HTERT RPE-1 (cell line): ENCODE data around the gene CNDP1.

Experiments used
- in situ Hi-C: fragments of 300-500 bp; cut with MboI; formaldehyde crosslinking; loops from 4 replicates; pipeline ENCODE4 v1.14.3; 2020; ENCODE audit warnings: low sequenced_read_pairs

CNDP1 gene

DNA sequence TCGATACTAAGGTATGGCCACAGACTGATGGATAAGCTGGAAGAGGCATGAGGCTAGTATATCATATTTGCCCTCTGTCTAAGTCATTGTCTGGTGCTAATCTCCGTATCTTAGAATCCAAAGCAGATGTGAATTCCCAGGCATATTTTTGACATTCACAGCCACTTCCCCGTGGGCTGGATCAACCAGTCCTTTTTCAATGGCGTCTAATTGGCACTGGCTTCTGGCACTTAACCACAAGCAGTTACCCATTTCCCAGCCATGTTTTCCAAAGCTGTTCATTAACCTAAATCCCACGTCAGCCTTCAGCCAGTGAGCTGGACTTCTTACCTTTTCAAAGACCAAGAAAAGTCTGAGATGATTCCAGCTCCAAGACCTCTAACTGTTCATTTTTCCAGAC is 42.7 kb downstream of the CNDP1 start:
- in situ Hi-C loops = no loop called here

GRCh38 chr18:74579496-74580065 is 45.3 kb downstream of the CNDP1 start:
- in situ Hi-C loops = no loop called here

DNA sequence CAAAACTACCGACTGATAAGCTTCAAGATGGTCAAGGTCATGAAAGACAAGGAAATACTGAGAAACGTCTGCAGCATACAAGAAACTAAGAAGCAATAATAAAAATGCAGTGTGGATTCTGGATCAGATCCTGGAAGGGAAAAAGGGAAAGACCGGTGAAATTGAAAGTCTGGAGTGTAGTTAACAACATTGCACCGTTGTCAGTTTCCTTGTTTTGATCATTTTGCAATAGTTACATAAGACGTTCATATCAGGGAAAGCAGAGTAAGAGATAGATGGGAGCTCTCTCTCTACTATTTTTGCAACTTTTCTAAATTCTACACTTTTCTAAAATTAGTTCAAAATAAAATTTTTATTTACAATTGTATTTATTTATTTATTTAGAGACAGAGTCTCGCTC is 48.3 kb downstream of the CNDP1 start:
- in situ Hi-C loops = no loop called here

- in situ Hi-C loops = no loop called here
Measured at GRCh38 chr18:74587441-74587840, 53.1 kb downstream of the CNDP1 start.

GRCh38 chr18:74589021-74589420 is 54.7 kb downstream of the CNDP1 start:
- in situ Hi-C loops = no loop called here

- in situ Hi-C loops = no loop called here
Measured at GRCh38 chr18:74589811-74590210, 55.5 kb downstream of the CNDP1 start.

DNA sequence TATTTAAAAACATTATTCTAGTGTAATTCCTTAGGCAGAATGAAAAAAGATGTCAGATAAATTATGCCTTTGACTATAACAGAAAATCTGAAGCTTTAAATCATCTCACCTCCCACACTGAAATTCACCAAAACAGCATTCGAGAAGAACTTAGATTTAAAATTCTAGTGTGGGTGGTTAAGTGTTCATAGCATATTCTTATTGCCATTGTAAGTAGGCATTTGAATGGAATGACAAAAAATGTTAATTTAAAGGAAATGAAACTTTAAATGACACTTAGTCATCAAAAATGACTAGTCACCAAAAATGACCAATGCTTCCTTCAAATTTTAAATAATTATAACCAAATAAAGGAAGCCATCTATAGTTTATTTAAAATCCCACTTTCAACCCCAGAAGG is 56.4 kb downstream of the CNDP1 start:
- in situ Hi-C loops = no loop called here

DNA sequence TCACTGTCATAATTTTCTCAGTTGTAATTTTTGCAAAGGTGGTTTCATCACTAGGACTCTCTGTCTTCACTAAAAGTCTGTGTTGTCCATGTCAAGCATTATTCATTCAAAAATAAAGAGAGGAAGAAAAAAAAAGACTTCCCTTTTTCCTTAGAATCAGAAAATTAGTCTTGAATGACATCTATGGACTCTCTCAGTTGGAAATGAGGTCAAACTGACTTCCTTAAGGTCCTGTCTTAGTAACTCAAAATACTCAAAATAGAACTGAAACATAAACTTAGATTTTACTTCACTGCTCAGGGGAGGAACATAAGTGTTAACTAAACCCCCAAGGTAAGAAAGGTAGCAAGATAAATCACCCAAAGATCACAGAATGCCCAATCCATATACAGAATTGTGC is 61.1 kb downstream of the CNDP1 start:
- in situ Hi-C loops = no loop called here

DNA sequence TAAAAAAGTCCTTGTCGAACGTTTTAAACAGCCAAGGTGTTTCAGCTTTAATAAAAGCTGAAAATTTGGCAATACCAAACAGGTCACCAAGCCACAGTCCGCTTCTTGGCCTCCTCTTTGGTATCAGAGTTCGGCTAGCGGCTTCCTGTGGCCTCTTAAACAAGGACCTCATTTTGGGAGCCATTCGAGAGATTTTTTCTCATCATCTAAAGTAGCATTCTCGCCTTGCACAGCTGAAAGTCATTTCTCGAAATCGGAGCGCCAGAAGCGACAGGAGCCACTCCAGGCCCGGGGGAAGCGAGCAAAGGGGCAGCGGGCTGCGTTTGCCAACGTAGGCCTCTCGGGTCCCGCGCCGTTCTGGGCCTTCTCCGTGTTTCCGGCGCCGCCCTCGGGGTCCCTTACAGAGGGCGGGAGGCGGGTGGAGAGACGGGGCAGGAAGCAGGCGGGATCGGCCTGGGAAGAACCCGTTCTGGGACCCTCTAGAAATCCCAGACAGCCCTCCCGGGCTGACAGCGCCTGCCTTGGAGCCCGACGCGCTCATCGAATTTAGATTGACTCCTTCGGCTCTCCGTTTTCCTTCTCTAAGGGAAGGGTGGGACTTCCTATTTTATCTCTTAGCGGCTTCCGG is 62.8 kb downstream of the CNDP1 start:
- in situ Hi-C loops = no loop called here

- in situ Hi-C loops = no loop called here
Measured at GRCh38 chr18:74597662-74598349, 63.5 kb downstream of the CNDP1 start, which contains the start of gene ZNF407. Gene ZNF407 (plus strand): TSS chr18:74597870. CDS start chr18:74631020, 33,150 bp downstream.

DNA sequence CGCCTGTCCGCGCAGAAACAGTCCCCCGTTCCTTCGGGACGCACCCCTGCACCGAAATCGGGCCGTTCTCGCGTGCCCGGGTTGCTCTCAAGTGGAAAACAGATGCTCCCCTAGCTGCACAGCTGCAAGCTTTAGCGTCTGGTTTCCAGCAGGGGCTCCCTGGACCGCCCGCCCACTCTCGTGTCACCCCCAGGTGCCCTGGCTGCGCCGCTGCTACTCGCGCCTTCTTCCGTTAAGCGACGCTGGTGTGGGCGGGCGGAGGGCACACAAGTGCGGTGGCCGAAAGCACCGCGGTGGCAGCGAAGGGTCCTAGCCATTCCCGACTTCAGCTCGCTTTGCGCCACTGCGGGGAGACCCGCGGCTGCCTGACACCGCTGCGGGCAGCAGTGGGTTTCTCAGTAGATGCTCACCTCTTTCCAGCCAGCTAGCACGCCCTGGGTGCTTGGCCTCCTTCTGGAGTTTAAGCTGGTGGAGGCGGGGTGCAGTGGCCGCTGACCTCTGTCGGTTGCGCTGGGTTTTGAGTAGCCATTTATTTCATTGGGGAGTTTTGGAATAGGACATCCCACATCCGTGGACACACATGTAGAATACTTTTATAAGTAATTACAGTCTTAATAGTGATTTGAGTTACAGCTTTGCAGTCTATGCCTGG is 64.2 kb downstream of the CNDP1 start:
- in situ Hi-C loops = no loop called here

DNA sequence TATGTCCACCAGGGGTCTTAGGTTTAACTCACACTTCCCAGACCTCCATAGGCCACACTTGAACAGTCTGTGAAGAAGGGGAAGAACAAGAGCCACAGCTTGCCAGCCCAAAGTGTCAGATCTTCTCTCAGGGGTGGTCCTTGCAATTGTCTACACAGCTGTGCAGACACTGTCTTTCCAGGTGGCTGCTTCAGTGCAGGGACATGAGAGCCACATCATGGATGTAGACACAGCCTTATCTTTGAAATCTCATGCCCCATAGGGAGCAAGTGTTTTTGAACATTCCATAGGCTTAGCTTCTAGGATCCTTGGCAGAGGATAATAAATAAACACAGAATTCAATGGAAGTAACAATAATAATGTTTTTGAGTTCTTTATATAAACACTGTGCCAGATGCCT is 70.1 kb downstream of the CNDP1 start:
- in situ Hi-C loops = no loop called here

- in situ Hi-C loops = no loop called here
Measured at GRCh38 chr18:74604774-74605173, 70.5 kb downstream of the CNDP1 start.

DNA sequence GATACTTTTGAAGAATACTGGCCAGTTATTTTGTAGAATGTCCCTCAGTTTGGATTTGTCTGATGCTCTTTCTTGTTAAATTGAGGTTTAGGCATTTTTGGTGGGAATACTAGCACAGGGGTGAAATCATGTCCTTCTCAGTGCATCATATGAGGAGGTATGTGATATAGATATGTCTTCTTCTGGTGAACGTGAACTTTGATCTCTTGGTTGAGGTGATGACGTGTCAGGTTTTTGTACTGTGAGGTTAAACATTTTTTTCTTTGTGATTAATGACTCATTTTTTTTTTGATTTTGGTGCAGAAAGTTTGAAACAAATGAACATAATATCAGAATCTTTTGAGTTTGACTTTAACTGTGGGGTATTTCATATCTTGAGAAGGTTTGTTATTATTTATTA is 74.4 kb downstream of the CNDP1 start:
- in situ Hi-C loops = no loop called here

- in situ Hi-C loops = no loop called here
Measured at GRCh38 chr18:74609535-74609934, 75.2 kb downstream of the CNDP1 start.

- in situ Hi-C loops = no loop called here
Measured at GRCh38 chr18:74610051-74610615, 75.8 kb downstream of the CNDP1 start.

- in situ Hi-C loops = no loop called here
Measured at GRCh38 chr18:74610860-74611259, 76.6 kb downstream of the CNDP1 start.

GRCh38 chr18:74611765-74612164 is 77.5 kb downstream of the CNDP1 start:
- in situ Hi-C loops = no loop called here

- in situ Hi-C loops = no loop called here
Measured at GRCh38 chr18:74613381-74613780, 79.1 kb downstream of the CNDP1 start.

DNA sequence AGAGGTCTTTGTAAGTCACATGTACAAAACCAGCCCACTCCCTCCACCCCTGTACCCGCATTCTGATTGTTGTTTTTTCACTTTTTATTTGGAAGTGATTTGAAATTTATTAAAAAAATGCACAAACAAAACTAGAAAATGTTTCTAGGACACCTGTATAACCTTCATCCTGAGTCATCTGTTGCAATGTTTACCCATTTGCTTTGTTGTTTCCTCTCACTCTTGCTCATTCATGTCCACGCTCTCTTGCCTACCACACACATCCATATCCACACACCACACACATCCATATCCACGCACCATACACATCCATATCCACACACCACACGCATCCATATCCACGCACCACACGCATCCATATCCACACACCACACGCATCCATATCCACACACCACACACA is 82.2 kb downstream of the CNDP1 start:
- in situ Hi-C loops = no loop called here

- in situ Hi-C loops = no loop called here
Measured at GRCh38 chr18:74617486-74617885, 83.2 kb downstream of the CNDP1 start.

GRCh38 chr18:74622072-74622471 is 87.8 kb downstream of the CNDP1 start:
- in situ Hi-C loops = no loop called here
